KMS-11 (cell line): Measurements from ENCODE around the gene NT5C1A.
A peak's percentile ranks its signal among the peaks of the same experiment; 100 is the strongest.

Experiments
- H2AFZ ChIP-seq: fragments of 200-600 bp; sonication (generic); 2 replicates; pipeline ENCODE4 v1.6.1; 2016; ENCODE audit warnings: antibody characterized with exemption, mixed run types, low read depth
- H3K27ac ChIP-seq: fragments of 200-600 bp; sonication (generic); 2 replicates; pipeline ENCODE4 v1.6.1; 2016; ENCODE audit warnings: mild to moderate bottlenecking, mixed run types
- H3K27me3 ChIP-seq: fragments of 200-600 bp; sonication (generic); 2 replicates; pipeline ENCODE4 v1.6.1; 2017; ENCODE audit warnings: mild to moderate bottlenecking, low read depth, mixed run types, moderate library complexity; ENCODE audit not compliant: insufficient read depth
- H3K36me3 ChIP-seq: fragments of 200-600 bp; sonication (generic); 2 replicates; pipeline ENCODE4 v1.6.1; 2017; ENCODE audit warnings: mild to moderate bottlenecking, mixed run types; ENCODE audit not compliant: insufficient read depth
- H3K4me1 ChIP-seq: fragments of 200-600 bp; sonication (generic); 2 replicates; pipeline ENCODE4 v1.6.1; 2016; ENCODE audit warnings: mild to moderate bottlenecking, low read depth, mixed run types; ENCODE audit not compliant: poor library complexity, severe bottlenecking
- H3K4me2 ChIP-seq: fragments of 200-600 bp; sonication (generic); 2 replicates; pipeline ENCODE4 v1.7.0; 2016; ENCODE audit warnings: mild to moderate bottlenecking, mixed run types
- H3K4me3 ChIP-seq: fragments of 200-600 bp; sonication (generic); IDR thresholded peaks from 2 replicates; pipeline ENCODE4 v1.6.1; 2017; ENCODE audit warnings: low read depth, low read length, mixed read lengths; ENCODE audit not compliant: insufficient read depth
- H3K79me2 ChIP-seq: fragments of 200-600 bp; sonication (generic); 2 replicates; pipeline ENCODE4 v1.6.1; 2016; ENCODE audit warnings: low read depth, mixed run types; ENCODE audit not compliant: insufficient read depth
- H3K9ac ChIP-seq: fragments of 200-600 bp; sonication (generic); 2 replicates; pipeline ENCODE4 v1.6.1; 2016; ENCODE audit warnings: mild to moderate bottlenecking, mixed run types
- H4K20me1 ChIP-seq: fragments of 200-600 bp; sonication (generic); 2 replicates; pipeline ENCODE4 v1.6.1; 2016; ENCODE audit warnings: mild to moderate bottlenecking, mixed run types; ENCODE audit not compliant: insufficient read depth
- TF ChIP-seq, protein P1 (sequence below): fragments of 200-600 bp; sonication (generic); conservative IDR thresholded peaks from 2 replicates; pipeline ENCODE4 v1.6.1; 2017; ENCODE audit warnings: low read depth, mild to moderate bottlenecking, antibody characterized with exemption, low read length, moderate library complexity, mixed read lengths

NT5C1A gene

GRCh38 chr1:39655578-39656268 lies 16.2 kb downstream of the NT5C1A start:
- no peak overlapping the region for H3K27ac ChIP-seq
- no peak overlapping the region for H3K4me3 ChIP-seq
- H3K79me2 ChIP-seq: no peaks in the 10 kb centered on the region
- no peak overlapping the region for H3K9ac ChIP-seq
- H3K4me2 ChIP-seq: no peak overlapping the region
- H4K20me1 ChIP-seq: no peaks in the 10 kb centered on the region
- H3K4me1 ChIP-seq: peaks cover 19% of the 10 kb centered on the region
- TF ChIP-seq, protein P1, sequence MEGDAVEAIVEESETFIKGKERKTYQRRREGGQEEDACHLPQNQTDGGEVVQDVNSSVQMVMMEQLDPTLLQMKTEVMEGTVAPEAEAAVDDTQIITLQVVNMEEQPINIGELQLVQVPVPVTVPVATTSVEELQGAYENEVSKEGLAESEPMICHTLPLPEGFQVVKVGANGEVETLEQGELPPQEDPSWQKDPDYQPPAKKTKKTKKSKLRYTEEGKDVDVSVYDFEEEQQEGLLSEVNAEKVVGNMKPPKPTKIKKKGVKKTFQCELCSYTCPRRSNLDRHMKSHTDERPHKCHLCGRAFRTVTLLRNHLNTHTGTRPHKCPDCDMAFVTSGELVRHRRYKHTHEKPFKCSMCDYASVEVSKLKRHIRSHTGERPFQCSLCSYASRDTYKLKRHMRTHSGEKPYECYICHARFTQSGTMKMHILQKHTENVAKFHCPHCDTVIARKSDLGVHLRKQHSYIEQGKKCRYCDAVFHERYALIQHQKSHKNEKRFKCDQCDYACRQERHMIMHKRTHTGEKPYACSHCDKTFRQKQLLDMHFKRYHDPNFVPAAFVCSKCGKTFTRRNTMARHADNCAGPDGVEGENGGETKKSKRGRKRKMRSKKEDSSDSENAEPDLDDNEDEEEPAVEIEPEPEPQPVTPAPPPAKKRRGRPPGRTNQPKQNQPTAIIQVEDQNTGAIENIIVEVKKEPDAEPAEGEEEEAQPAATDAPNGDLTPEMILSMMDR: no peak
- H3K27me3 ChIP-seq: no peaks in the 10 kb centered on the region
- H2AFZ ChIP-seq: no peak overlapping the region
- H3K36me3 ChIP-seq: no peaks in the 10 kb centered on the region

DNA sequence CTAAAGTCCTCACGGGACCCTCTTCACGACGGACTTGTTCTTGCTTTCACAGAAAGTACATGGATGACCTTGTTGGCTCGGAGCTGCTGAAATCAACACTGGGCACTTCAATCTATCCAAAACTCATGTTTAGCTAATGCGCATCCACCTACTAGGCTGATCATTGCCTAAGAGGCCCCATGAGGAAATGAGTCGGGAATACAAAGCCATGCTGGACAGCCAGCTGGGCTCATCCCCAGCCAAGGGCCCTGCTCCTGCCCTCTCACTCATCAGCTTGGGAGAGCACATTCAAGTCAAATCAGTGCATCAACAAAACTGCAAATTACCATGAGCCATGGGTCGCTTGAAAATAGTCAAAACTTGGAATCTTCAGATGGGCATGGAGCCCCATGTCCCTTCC lies 17.6 kb downstream of the NT5C1A start:
- Histone ChIP-seq H3K27ac (no peak overlapping the region), H3K27me3 (no peaks in the 10 kb centered on the region), H3K36me3 (no peaks in the 10 kb centered on the region), H4K20me1 (no peaks in the 10 kb centered on the region), H2AFZ (no peak overlapping the region), H3K79me2 (no peaks in the 10 kb centered on the region), H3K4me2 (no peak overlapping the region), H3K9ac (no peak overlapping the region), H3K4me1 (peaks cover 19% of the 10 kb centered on the region), H3K4me3 (no peak overlapping the region)
- TF ChIP-seq, protein P1: no peak

GRCh38 chr1:39653546-39654031 lies 18.3 kb downstream of the NT5C1A start:
- TF ChIP-seq, protein P1: peak; percentile 82
- Histone ChIP-seq H2AFZ (peak overlapping the region; percentile 61), H3K79me2 (no peaks in the 10 kb centered on the region), H3K4me2 (peak overlapping the region; percentile 31; the same call in 1 of the 2 replicates), H3K36me3 (no peaks in the 10 kb centered on the region), H3K27me3 (no peaks in the 10 kb centered on the region), H3K27ac (no peak overlapping the region), H3K4me1 (peaks cover 19% of the 10 kb centered on the region), H3K9ac (no peak overlapping the region), H4K20me1 (no peaks in the 10 kb centered on the region), H3K4me3 (no peak overlapping the region)

DNA sequence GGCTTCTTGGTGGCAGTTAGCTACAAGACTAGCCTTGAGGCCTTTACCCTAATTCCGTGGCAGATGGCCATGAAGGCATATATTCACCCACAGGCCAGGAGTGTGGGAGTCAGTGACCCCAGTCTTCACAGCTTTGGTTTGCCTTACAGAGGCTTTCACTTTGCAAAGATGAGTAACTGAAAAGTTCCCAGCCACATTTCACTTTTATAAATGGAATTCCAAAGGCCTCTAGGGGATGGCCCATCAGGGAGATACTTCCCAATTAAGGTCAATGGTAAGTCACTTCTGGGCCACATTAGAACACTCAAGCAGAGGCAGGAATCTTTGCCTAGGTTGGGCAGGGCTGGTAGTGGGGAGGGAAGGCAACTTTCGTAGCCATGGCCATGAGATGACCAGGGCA lies 19.4 kb downstream of the NT5C1A start:
- Histone ChIP-seq H3K4me3 (no peak overlapping the region), H3K4me2 (no peak overlapping the region), H3K27me3 (no peaks in the 10 kb centered on the region)

More for the DNA sequence above, 19.4 kb downstream of the NT5C1A start:
- no peaks in the 10 kb centered on the region for H4K20me1 ChIP-seq
- H3K36me3 ChIP-seq: no peaks in the 10 kb centered on the region
- no peak overlapping the region for H3K9ac ChIP-seq
- no peaks in the 10 kb centered on the region for H3K79me2 ChIP-seq
- H2AFZ ChIP-seq: no peak overlapping the region
- peaks cover 12% of the 10 kb centered on the region for H3K4me1 ChIP-seq
- no peak overlapping the region for H3K27ac ChIP-seq
- TF ChIP-seq, protein P1: no peak
